GM03348 (cell line): ENCODE data around the gene CHADL.

Experiments
- DNase-seq: peaks from one replicate; pipeline ENCODE4 v3.0.0; 2012; ENCODE audit warnings: low spot score

Gene CHADL

DNA sequence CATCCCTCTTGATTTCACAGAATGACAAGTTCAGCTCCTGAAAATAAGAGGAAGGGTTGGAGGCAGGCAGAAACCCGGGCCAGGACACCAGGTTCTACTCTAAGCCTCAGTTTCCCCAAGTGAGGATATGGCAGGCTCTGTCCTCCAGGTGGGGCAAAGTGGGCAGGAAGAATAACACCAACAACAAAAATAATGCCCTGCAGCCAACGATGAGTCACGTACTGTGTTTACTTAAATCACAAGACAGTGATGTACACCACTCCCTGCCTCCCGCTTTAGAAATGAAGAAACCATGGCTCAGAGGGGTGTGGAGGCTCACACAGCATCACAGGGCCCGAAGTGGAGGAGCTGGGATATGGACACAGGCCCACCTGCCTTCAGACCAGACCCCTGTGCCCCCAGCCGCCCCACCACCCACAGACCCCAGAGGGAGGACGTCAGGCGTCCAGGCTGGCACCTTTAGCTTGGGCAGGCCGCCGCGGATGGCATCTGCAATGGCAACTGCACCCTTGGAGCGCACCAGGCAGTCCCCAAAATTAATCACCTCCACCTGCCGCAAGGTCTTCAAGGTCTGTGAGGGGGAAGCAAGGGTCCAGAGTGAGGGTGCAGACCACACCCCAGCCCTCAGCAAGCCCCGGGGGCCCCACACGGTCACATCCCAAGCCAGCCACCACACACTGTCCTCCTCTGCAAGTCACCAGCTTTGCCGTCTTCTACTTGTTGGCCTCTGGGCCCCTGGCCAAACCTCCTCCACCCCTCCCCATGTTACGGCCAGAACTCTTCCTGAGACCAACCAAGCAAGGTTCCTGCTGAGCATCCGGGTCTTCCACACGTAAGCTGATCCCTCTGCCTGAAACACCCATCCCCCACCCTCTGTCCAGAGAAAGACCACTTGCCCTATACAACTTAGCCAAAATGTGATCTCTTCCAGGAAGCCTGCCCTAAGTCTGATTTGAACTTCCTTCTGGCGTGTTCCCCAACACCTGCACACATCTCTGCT lies 15.8 kb upstream of the CHADL start:
- no peak for DNase-seq

- DNase-seq, result no peak
Observed at GRCh38 chr22:41254230-41254629, 13.5 kb upstream of the CHADL start.

- DNase-seq, result no peak
Observed at GRCh38 chr22:41252365-41252764, 11.6 kb upstream of the CHADL start.

GRCh38 chr22:41250127-41250526 lies 9.4 kb upstream of the CHADL start:
- no peak for DNase-seq

DNA sequence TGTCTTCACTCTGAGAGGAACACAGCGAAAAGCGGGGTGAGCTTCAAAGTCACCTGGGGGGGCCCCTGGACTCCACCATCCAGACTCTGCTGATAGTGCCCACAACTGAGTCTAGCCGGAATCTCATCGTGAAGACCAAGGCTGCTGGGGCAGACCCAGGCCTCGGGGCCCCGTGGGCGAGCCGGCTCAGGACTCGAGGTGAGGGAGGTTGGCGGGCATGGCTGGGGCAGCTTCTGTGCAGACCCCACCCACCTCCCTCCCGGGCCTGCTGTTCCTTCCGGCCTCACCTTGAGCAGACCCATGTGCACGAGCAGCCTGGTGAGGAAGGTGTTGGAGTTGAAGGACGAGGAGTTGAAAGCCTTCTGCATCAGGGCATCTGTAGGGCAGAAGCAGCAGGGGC lies 8.7 kb upstream of the CHADL start:
- no peak for DNase-seq

GRCh38 chr22:41248758-41249157 lies 8.0 kb upstream of the CHADL start:
- no peak for DNase-seq

DNA sequence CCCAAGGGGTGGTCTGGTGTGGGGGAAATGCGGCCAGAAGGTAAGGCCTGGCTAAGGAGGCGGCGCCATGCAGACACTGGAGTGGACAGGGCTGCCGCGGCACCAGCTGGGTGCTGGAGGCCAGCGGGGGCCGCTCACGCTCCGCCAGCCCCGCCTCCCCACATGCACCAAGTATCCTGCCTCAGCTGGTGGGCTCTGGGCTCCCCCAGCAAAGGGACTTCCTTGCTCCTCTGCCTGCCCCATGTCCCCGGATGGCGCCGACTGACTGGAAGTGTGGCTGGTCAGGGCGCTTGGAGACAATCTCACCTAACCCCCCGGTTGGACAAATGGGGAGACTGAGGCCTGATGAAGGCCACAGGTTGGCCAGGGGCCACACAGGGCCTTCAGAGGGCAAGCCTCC lies 7.6 kb upstream of the CHADL start:
- no peak for DNase-seq

DNA sequence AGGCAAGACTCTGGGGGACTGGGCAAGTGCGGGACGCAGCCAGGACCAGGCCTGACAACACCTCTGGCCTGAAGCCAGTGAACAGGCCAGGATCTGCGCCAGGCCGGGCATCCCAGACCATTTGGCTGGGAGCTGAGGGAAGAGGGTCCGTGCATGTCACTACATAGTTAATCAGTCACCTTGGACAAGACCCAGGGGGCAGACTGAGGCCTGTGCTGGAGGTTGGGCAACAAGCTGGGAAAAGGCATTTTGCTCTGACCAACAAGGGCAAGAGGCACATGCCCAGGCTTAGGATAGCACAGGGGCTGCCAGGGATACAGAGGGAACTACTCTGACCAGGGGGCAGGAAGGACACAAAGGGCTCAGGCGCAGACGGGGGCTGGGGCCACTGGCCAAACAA lies 7.0 kb upstream of the CHADL start:
- no peak for DNase-seq

- no peak for DNase-seq
Observed at GRCh38 chr22:41245917-41246499, 5.3 kb upstream of the CHADL start.

GRCh38 chr22:41243361-41243760 lies 2.6 kb upstream of the CHADL start:
- no peak for DNase-seq

DNA sequence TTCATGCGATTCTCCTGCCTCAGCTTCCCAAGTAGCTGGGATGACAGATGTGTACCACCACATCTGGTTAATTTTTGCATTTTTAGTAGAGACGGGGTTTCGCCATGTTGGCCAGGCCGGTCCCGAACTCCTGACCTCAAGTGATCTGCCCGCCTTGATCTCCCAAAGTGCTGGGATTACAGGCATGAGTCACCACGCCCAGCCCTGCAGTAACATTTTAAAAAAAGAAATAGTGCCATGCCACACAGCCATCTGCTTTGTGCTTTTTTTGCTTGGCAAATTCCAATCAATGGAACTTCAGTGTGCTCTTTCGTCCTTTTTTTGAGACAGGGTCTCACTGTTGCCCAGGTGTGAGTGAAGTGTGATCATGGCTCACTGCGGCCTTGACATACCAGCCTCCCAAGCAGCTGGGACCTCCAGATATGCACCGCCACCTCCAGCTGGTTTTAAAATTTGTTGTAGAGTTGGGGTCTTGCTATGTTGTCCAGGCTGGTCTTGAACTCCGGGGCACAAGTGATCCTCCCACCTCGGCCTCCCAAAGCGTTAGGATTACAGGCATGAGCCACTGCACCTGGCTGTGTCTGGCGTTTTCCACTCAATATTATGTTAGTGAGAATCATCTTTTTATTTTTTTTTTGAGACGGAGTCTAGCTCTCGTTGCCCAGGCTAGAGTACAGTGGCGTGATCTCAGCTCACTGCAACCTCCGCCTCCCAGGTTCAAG lies 1.8 kb upstream of the CHADL start:
- DNase-seq, result no peak

- DNase-seq, result no peak
Observed at GRCh38 chr22:41241133-41241676, 474 bp upstream of the CHADL start.

DNA sequence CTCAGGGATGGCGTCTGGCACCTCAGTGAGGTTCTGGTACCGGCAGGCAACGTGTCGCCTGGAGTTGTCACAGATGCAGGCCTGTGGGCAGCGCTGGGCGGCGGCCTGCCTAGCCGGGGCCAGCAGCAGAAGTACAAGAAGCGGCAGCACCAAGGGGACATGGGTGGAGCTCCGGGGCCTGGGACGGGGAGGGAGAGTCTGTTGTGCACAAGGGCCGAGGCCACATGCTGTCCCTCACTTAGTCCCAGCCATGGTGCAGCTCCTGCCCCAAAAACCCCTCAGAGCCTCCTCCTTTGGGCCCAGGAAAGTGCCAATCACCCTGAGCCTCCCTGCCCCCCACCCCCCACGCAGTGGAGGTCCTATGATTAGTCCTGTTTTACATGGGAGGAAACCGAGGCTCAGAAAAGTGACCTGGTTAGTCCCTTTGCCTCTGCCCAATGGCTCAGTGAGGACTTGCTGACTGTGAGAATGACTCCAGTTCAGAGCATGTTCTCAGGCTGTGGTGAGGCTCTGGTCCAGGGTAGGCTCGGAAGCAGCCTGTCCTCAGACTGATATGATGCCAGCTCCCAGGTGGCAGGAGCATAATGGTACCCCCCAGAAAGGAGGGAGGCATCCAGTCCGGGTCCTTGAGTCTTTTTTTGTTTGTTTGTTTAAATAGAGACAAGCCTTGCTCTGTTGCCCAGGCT lies 1.1 kb downstream of the CHADL start:
- no peak for DNase-seq

GRCh38 chr22:41238570-41239442 lies 1.9 kb downstream of the CHADL start:
- DNase-seq, result no peak

GRCh38 chr22:41237707-41238569 lies 2.8 kb downstream of the CHADL start:
- DNase-seq, result peak; percentile 80

GRCh38 chr22:41237036-41237706 lies 3.6 kb downstream of the CHADL start:
- no peak for DNase-seq

- no peak for DNase-seq
Observed at GRCh38 chr22:41234815-41235695, 5.7 kb downstream of the CHADL start.

GRCh38 chr22:41231369-41231768 lies 9.4 kb downstream of the CHADL start:
- no peak for DNase-seq
